Endothelial cell of umbilical vein (primary cell): ENCODE results near the gene RABGGTA. TPM values are rescaled to one million over a fixed set of nuclear protein-coding genes. Genes with fewer than 3 reads are reported as not detected.

Experiments
- BruUV-seq: library from RNA; stranded (reverse); fragments of 400-500 nt; replicated peaks from 2 replicates; lab custom pipeline; 2021; lab: Mats Ljungman, UMichigan
- CTCF ChIA-PET: fragments of 300-600, 350-600 bp; sonication (Branson Sonifier 250); formaldehyde crosslinking; loops from one replicate; lab custom pipeline; 2021; ENCODE audit warnings: antibody characterized with exemption, inconsistent platforms; lab: Charles Lee
- POLR2A ChIA-PET: fragments of 300-600, 350-600 bp; sonication (Branson Sonifier 250); formaldehyde crosslinking; loops from one replicate; lab custom pipeline; 2021; ENCODE audit warnings: antibody characterized with exemption, inconsistent platforms; lab: Charles Lee
- DNase-seq: peaks from one replicate; pipeline ENCODE4 v3.0.0-alpha.2; 2011; ENCODE audit warnings: low read depth, low spot score
- FAIRE-seq: peaks from 2 replicates; lab custom pipeline; 2011; peaks lifted over from hg19 to GRCh38; lab: Jason Lieb, UNC
- H2AFZ ChIP-seq: 2 replicates; pipeline ENCODE4 v1.6.0; 2012; ENCODE audit warnings: low read depth, low read length, control low read depth, inconsistent platforms
- H3K27ac ChIP-seq: 2 replicates; pipeline ENCODE4 v1.5.1; 2011; ENCODE audit warnings: low read depth, mild to moderate bottlenecking, control low read depth, low read length, moderate library complexity; ENCODE audit not compliant: insufficient read depth
- H3K27me3 ChIP-seq, 2 experiments: 2 replicates each; pipeline versions ENCODE4 v1.6.0 to v1.6.1; 2011; ENCODE audit warnings: low read length in 2 of 2, mixed read lengths in 1 of 2; ENCODE audit not compliant: control insufficient read depth in 2 of 2, insufficient read depth in 2 of 2
- H3K36me3 ChIP-seq, 2 experiments: 2 replicates in 1 of 2; 3 replicates in 1 of 2; pipeline ENCODE4 v1.5.1; 2011; ENCODE audit warnings: low read length in 2 of 2, mild to moderate bottlenecking in 1 of 2, moderate library complexity in 1 of 2; ENCODE audit not compliant: control insufficient read depth in 2 of 2, insufficient read depth in 2 of 2; ENCODE audit errors: extremely low read depth in 1 of 2
- H3K4me1 ChIP-seq: 3 replicates; pipeline ENCODE4 v1.5.1; 2011; ENCODE audit warnings: mild to moderate bottlenecking, low read length; ENCODE audit not compliant: control insufficient read depth, insufficient read depth; ENCODE audit errors: extremely low read depth
- H3K4me2 ChIP-seq: 2 replicates; pipeline ENCODE4 v1.6.1; 2011; ENCODE audit warnings: low read length, control low read depth, mixed read lengths; ENCODE audit not compliant: insufficient read depth
- H3K4me3 ChIP-seq, 3 experiments: fragments of 200-600 bp in 1 of 3; sonication (generic), shearing (Covaris generic) in 1 of 3; replicated peaks in 1 of 3; 2 replicates each; pipeline ENCODE4 v1.5.1; 2011 to 2016; ENCODE audit warnings: control low read depth in 3 of 3, low read length in 3 of 3, mild to moderate bottlenecking in 2 of 3, inconsistent platforms in 1 of 3, low read depth in 1 of 3, moderate library complexity in 1 of 3; ENCODE audit not compliant: insufficient read depth in 1 of 3
- H3K79me2 ChIP-seq: 2 replicates; pipeline ENCODE4 v1.6.0; 2012; ENCODE audit warnings: low read length, inconsistent platforms; ENCODE audit not compliant: control insufficient read depth, insufficient read depth
- H3K9ac ChIP-seq: replicated peaks from 2 replicates; pipeline ENCODE3; 2011; ENCODE audit warnings: low read length, control low read depth; ENCODE audit not compliant: insufficient read depth; ENCODE audit errors: extremely low read depth
- H3K9me1 ChIP-seq: replicated peaks from 3 replicates; pipeline ENCODE4 v1.6.0; 2011; ENCODE audit warnings: mild to moderate bottlenecking, low read length; ENCODE audit not compliant: control insufficient read depth, insufficient read depth; ENCODE audit errors: extremely low read depth
- H3K9me3 ChIP-seq: replicated peaks from 2 replicates; pipeline ENCODE4 v1.5.1; 2012; ENCODE audit warnings: low read length, inconsistent platforms; ENCODE audit not compliant: control insufficient read depth, insufficient read depth
- H4K20me1 ChIP-seq: replicated peaks from 2 replicates; pipeline ENCODE3; 2011; ENCODE audit warnings: mild to moderate bottlenecking, low read length; ENCODE audit not compliant: control insufficient read depth, insufficient read depth; ENCODE audit errors: extremely low read depth
- CTCF ChIP-seq, 2 donors: IDR thresholded peaks; 1 replicate in 1 of 2; 2 replicates in 1 of 2; pipeline ENCODE4 v1.5.1; 2011; ENCODE audit warnings: low read length in 2 of 2, mild to moderate bottlenecking in 2 of 2, moderate library complexity in 2 of 2, control low read depth in 1 of 2, inconsistent platforms in 1 of 2, low read depth in 1 of 2; ENCODE audit not compliant: insufficient read depth in 1 of 2; ENCODE audit errors: extremely low read depth in 1 of 2
- EZH2 ChIP-seq: IDR thresholded peaks from 2 replicates; pipeline ENCODE4 v1.6.1; 2012; ENCODE audit warnings: borderline replicate concordance, low read depth, mild to moderate bottlenecking, moderate library complexity, low read length, inconsistent platforms; ENCODE audit not compliant: severe bottlenecking
- GATA2 ChIP-seq: IDR thresholded peaks from 2 replicates; pipeline ENCODE4 v1.7.0; 2011; ENCODE audit warnings: low read depth, mild to moderate bottlenecking, moderate library complexity, mixed read lengths, low read length; ENCODE audit not compliant: insufficient read length, insufficient read depth
- MAX ChIP-seq: IDR thresholded peaks from 2 replicates; pipeline ENCODE4 v1.6.1; 2011; ENCODE audit not compliant: insufficient read depth, insufficient read length
- MYC ChIP-seq: IDR thresholded peaks from one replicate; pipeline ENCODE4 v1.6.1; 2011; ENCODE audit warnings: mild to moderate bottlenecking, low read depth, low read length
- POLR2A ChIP-seq: IDR thresholded peaks from 2 replicates; pipeline ENCODE4 v1.6.1; 2012; ENCODE audit warnings: low read depth, mild to moderate bottlenecking, control low read depth, low read length
- POLR2AphosphoS5 ChIP-seq: IDR thresholded peaks from 2 replicates; pipeline ENCODE4 v1.6.1; 2012; ENCODE audit warnings: low read depth, mild to moderate bottlenecking, control low read depth, low read length, moderate library complexity; ENCODE audit not compliant: insufficient read depth
- dilution Hi-C: fragments of 300-500 bp; cut with MboI; formaldehyde crosslinking; loops from one replicate; pipeline ENCODE4 v1.15.0; 2019; ENCODE audit warnings: low sequenced_read_pairs; ENCODE audit not compliant: extremely low pct_ligation_motif_present
- intact Hi-C: fragments of 100-400 bp; cut with micrococcal nuclease; formaldehyde crosslinking; loops from one replicate; pipeline ENCODE4 v1.10.0; 2022
- polyA plus RNA-seq, 4 experiments: library from polyadenylated mRNA; depleted of rRNA in 3 of 4; stranded (reverse) in 3 of 4; unstranded in 1 of 4; fragments of >200 nt; gene quantifications; 2 replicates each; pipeline versions ENCODE4 v1.2.1 to v1.2.3, GENCODE V29; 2011 to 2012; ENCODE audit warnings: missing spikeins in 1 of 4
- total RNA-seq: library from RNA; stranded (reverse); gene quantifications from 2 replicates; pipeline ENCODE4 v1.2.3, GENCODE V29; 2021

Gene RABGGTA
- total and polyA plus RNA-seq, 2 donors (not counting 3 experiments of a cell fraction or from before 2014, with no cell fraction given): 29.3 to 80.1 TPM

- ChIA-PET POLR2A (no interaction called here), CTCF (interaction anchor here (1.0 to 1.7 kb wide), 4 partner anchors 17 to 121 kb away, joined by 4 to 9 read pairs (median 6); no protein-coding TSS in a partner anchor)
- H3K9ac ChIP-seq: no peak overlapping the region
- no peak overlapping the region for H3K4me2 ChIP-seq
- no peaks in the 10 kb centered on the region for H4K20me1 ChIP-seq
- FAIRE-seq (peak; percentile 74), DNase-seq (no peak)
- BruUV-seq: no TSS peak
- dilution Hi-C loops: no loop called here
- H3K4me1 ChIP-seq: peaks cover 70% of the 10 kb centered on the region
- H3K79me2 ChIP-seq: no peaks in the 10 kb centered on the region
- H3K27ac ChIP-seq: no peak overlapping the region
- no peaks in the 10 kb centered on the region for H3K27me3 ChIP-seq
- intact Hi-C loops: no loop called here
- H3K9me1 ChIP-seq: no peaks in the 10 kb centered on the region
- H3K36me3 ChIP-seq: peaks cover 0 to 1% of the 10 kb centered on the region in 2 experiments
- TF ChIP-seq EZH2: no peak
- no peak for TF ChIP-seq POLR2A
- no peak for TF ChIP-seq MYC
- TF ChIP-seq MAX: no peak
- TF ChIP-seq GATA2: no peak
- no peak for TF ChIP-seq POLR2AphosphoS5
- TF ChIP-seq CTCF (IDR thresholded peaks at IDR 0.05; ENCODE audit: extremely low read depth in 1 of 2, insufficient read depth in 1 of 2, low read depth in 1 of 2, low read length in 2 of 2): no peak
- H3K9me3 ChIP-seq: no peaks in the 10 kb centered on the region
- H3K4me3 ChIP-seq: no peak overlapping the region
- no peak overlapping the region for H2AFZ ChIP-seq
These were observed 43.9 kb upstream of the RABGGTA start for GRCh38 chr14:24315243-24315806.
